Testis (tissue), 3 donors: ENCODE measurements around the gene RPL11. TPM values are rescaled to one million over a fixed set of nuclear protein-coding genes. Genes with fewer than 3 reads are reported as not detected.

Experiments used
- DNase-seq: peaks from one replicate; pipeline ENCODE4 v3.0.0-alpha.2; 2019
- H3K27ac ChIP-seq, 2 donors: fragments of 200-600 bp; sonication (generic); one replicate each; pipeline ENCODE4 v1.5.1; 2019
- H3K27me3 ChIP-seq: fragments of 200-600 bp; sonication (generic); one replicate; pipeline ENCODE4 v1.5.1; 2019
- H3K36me3 ChIP-seq: fragments of 200-600 bp; sonication (generic); one replicate; pipeline ENCODE4 v1.5.1; 2017; ENCODE audit warnings: low read depth; ENCODE audit errors: missing control alignments
- H3K4me1 ChIP-seq: fragments of 200-600 bp; sonication (generic); one replicate; pipeline ENCODE4 v1.5.1; 2019
- H3K4me3 ChIP-seq, 2 donors: fragments of 200-600 bp; sonication (generic); one replicate each; pipeline ENCODE4 v1.5.1; 2017 to 2019
- H3K9me3 ChIP-seq: fragments of 200-600 bp; sonication (generic); one replicate; pipeline ENCODE4 v1.5.1; 2017
- POLR2A ChIP-seq: fragments of 450-650 bp; IDR thresholded peaks from one replicate; pipeline ENCODE4 v1.6.1; 2017; ENCODE audit warnings: antibody characterized with exemption, mild to moderate bottlenecking, moderate library complexity
- WGBS, 2 donors: methylation state at CpG; one replicate each; pipeline ENCODE4 v1.1.5; 2018; 5-methylcytosine and 5-hydroxymethylcytosine counted together
- intact Hi-C: fragments of 100-400 bp; cut with DNase I; formaldehyde crosslinking; loops from one replicate; pipeline ENCODE4 v1.15.1; 2023; ENCODE audit warnings: low total_unique reads
- polyA plus RNA-seq: library from polyadenylated mRNA; stranded (reverse); fragments of 350-450 nt; fragmentation: Illumina TruSeq; extraction: RNeasy Lipid Tissue Mini Kit (QIAGEN cat#74804); gene quantifications from one replicate; pipeline ENCODE4 v1.2.3, GENCODE V29; 2014; ENCODE audit warnings: low read depth, low replicate concordance; ENCODE audit not compliant: insufficient read depth
- total RNA-seq, 2 donors: library from RNA; depleted of rRNA; stranded (reverse); fragments of >200 nt; gene quantifications; one replicate each; pipeline ENCODE4 v1.2.3, GENCODE V29; 2016
- TF ChIP-seq, protein P1 (sequence below), 3 experiments: fragments of 450-650 bp in 2 of 3; fragments of 200-600 bp in 1 of 3; sonication (generic) in 1 of 3; IDR thresholded peaks; one replicate each; pipeline ENCODE4 v1.5.1; 2016 to 2019; ENCODE audit warnings: antibody characterized with exemption in 3 of 3, mild to moderate bottlenecking in 2 of 3, moderate library complexity in 1 of 3

RPL11 gene
- total and polyA plus RNA-seq, 3 donors from 2014 or later, result 308 to 1,029 (median 532) TPM

DNA sequence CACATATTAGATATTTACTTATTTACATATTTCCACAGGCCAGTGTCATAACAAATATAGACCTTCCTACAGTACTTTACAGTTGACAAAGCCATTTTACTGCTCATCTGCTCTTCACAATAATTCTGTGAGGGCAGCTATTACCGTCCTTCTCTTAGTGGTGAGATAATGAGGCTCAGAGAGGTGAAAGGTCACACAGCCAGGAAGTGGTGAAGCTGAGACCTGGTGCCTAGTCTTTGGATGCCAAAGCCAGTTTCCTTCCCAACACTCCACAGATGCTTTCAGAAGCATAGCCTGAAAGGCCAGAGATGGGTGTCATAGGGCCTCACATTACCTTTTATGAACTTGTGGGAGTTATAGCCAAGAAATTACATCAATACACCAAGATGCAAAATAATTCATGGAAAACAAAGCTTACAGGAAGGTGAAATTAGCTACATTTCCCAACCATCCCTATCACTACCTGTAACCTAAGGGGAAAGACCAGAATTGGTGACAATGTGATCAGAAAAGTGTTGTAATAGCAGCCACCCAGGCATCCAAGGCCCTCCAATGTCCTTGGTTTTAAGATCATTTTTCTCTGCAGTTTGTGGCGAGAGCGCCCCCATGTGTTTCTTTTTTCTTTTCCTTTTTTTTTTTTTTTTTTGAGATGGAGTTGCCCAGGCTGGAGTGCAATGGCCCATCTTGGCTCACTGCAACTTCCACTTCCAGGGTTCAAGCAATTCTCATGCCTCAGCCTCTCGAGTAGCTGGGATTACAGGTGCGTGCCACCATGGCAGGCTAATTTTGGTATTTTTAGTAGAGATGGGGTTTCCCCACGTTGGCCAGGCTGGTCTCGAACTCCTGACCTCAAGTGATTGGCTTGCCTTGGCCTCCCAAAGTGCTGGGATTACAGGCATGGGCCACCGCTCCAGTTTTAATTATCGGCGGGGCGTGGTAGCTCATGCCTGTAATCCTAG, 26.5 kb upstream of the RPL11 start:
- no peak for TF ChIP-seq POLR2A
- TF ChIP-seq, protein P1, sequence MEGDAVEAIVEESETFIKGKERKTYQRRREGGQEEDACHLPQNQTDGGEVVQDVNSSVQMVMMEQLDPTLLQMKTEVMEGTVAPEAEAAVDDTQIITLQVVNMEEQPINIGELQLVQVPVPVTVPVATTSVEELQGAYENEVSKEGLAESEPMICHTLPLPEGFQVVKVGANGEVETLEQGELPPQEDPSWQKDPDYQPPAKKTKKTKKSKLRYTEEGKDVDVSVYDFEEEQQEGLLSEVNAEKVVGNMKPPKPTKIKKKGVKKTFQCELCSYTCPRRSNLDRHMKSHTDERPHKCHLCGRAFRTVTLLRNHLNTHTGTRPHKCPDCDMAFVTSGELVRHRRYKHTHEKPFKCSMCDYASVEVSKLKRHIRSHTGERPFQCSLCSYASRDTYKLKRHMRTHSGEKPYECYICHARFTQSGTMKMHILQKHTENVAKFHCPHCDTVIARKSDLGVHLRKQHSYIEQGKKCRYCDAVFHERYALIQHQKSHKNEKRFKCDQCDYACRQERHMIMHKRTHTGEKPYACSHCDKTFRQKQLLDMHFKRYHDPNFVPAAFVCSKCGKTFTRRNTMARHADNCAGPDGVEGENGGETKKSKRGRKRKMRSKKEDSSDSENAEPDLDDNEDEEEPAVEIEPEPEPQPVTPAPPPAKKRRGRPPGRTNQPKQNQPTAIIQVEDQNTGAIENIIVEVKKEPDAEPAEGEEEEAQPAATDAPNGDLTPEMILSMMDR (IDR thresholded peaks at IDR 0.05), result peak in 1 of 3 experiments; percentile 23
- H3K36me3 ChIP-seq, result no peaks in the 10 kb centered on the region
- DNase-seq, result peak; percentile 31
- 76 to 80% methylated on average over 11 of the region's 11 CpGs for WGBS, 2 donors
- no peaks in the 10 kb centered on the region for H3K4me1 ChIP-seq
- no peak overlapping the region for H3K4me3 ChIP-seq
- intact Hi-C loops, result no loop called here
- H3K9me3 ChIP-seq, result no peaks in the 10 kb centered on the region
- H3K27me3 ChIP-seq, result no peaks in the 10 kb centered on the region
- H3K27ac ChIP-seq, result no peak overlapping the region

DNA sequence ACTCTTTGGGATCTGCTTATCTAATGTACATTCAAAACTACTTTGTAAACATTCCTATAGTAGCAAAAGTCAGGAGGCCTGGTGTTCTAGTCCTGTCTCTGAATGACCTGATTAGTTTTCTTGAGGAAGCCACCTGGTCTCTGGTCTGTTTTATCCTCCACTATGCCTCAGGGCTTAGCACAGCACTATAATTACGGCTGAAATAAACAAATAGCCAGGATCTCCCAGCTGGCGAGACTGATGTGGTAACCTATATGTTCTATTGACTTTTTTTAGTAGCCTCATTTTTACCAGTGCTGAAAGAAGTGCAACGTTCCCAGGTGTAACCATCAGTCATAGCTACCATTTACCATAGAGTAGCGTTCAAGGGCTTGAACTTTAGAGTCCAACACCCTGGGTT, 24.2 kb upstream of the RPL11 start:
- 74 to 80% methylated on average over 4 of the region's 4 CpGs for WGBS, 2 donors
- no peak overlapping the region for H3K4me3 ChIP-seq
- TF ChIP-seq POLR2A, result no peak
- TF ChIP-seq, protein P1 (IDR thresholded peaks at IDR 0.05), result no peak
- H3K36me3 ChIP-seq, result no peaks in the 10 kb centered on the region
- intact Hi-C loops, result no loop called here
- no peak overlapping the region for H3K27ac ChIP-seq
- no peaks in the 10 kb centered on the region for H3K4me1 ChIP-seq
- no peaks in the 10 kb centered on the region for H3K27me3 ChIP-seq
- no peaks in the 10 kb centered on the region for H3K9me3 ChIP-seq
- no peak for DNase-seq

DNA sequence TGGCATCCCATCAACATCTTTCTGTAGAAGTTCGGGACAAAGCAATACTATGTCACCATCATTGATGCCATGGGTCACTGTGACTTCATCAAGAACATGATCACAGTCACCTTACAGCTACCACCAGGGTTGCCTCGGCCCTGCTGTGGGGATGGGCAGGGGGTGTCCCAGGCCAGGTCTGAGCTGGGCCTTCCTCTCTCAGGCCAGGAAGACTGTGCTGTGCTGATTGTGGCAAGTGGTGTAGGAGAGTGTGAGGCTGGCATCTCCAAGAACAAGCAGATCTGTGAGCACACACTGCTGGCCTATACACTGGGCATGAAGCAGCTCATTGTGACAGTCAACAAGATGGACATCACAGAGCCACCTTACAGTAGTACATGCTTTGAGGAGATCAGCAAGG, 20.9 kb upstream of the RPL11 start:
- H3K36me3 ChIP-seq, result no peaks in the 10 kb centered on the region
- H3K27me3 ChIP-seq, result no peaks in the 10 kb centered on the region
- no peak overlapping the region for H3K4me3 ChIP-seq
- no peak overlapping the region for H3K27ac ChIP-seq
- no peaks in the 10 kb centered on the region for H3K4me1 ChIP-seq
- intact Hi-C loops, result no loop called here
- TF ChIP-seq, protein P1 (IDR thresholded peaks at IDR 0.05), result no peak
- no peak for TF ChIP-seq POLR2A
- H3K9me3 ChIP-seq, result no peaks in the 10 kb centered on the region
- no peak for DNase-seq
- WGBS, 2 donors, result 85 to 93% methylated on average over 2 of the region's 2 CpGs

GRCh38 chr1:23673086-23673813, 18.4 kb upstream of the RPL11 start:
- no peaks in the 10 kb centered on the region for H3K9me3 ChIP-seq
- TF ChIP-seq POLR2A, result no peak
- TF ChIP-seq, protein P1 (IDR thresholded peaks at IDR 0.05), result no peak
- no peaks in the 10 kb centered on the region for H3K27me3 ChIP-seq
- intact Hi-C loops, result no loop called here
- H3K36me3 ChIP-seq, result no peaks in the 10 kb centered on the region
- H3K27ac ChIP-seq, result no peak overlapping the region
- no peaks in the 10 kb centered on the region for H3K4me1 ChIP-seq
- no peak overlapping the region for H3K4me3 ChIP-seq
- WGBS, 2 donors, result 39 to 45% methylated on average over 6 of the region's 6 CpGs
- peak; percentile 42 for DNase-seq
